HepG2 (cell line): ENCODE measurements around the gene FAM234A. TPM values are rescaled to one million over a fixed set of nuclear protein-coding genes. Genes with fewer than 3 reads are reported as not detected.
"Not testable (repeated sequence)": the region's sequence is repeated elsewhere in the genome, so short reads cannot be mapped to it uniquely, and the experiment has no call there.

ENCODE experiments used
- ATAC-seq: fragments of 200-7000 bp; cut with Tn5 transposase; 3 replicates; pipeline ENCODE4 v1.9.1; 2020; ENCODE audit warnings: mild to moderate bottlenecking, moderate library complexity
- BruUV-seq: library from RNA; stranded (reverse); fragments of 400-500 nt; replicated peaks from 2 replicates; lab custom pipeline; 2021; lab: Mats Ljungman, UMichigan
- CTCF ChIA-PET: fragments of 300-600 bp; formaldehyde crosslinking; extraction: SDS; loops from one replicate; lab custom pipeline; 2021; ENCODE audit warnings: low total read pairs, inconsistent platforms, low intra/inter-chr PET ratio; lab: Yijun Ruan, JAX
- POLR2A ChIA-PET: fragments of 350-600 bp; sonication (Branson Sonifier 250); formaldehyde crosslinking; loops from one replicate; lab custom pipeline; 2020; ENCODE audit warnings: antibody characterized with exemption, inconsistent platforms; lab: Yijun Ruan, JAX
- DNase-seq: peaks from one replicate; pipeline ENCODE4 v3.0.0-alpha.2; 2015; ENCODE audit warnings: low spot score
- FAIRE-seq: peaks from 3 replicates; lab custom pipeline; 2011; peaks lifted over from hg19 to GRCh38; lab: Jason Lieb, UNC
- H2AFZ ChIP-seq: one replicate; pipeline ENCODE4 v1.6.1; 2011; ENCODE audit warnings: low read length, inconsistent platforms
- H3K27ac ChIP-seq: fragments of 300-600 bp; 3 replicates; pipeline ENCODE4 v1.8.0; 2011; ENCODE audit warnings: mixed run types, mild to moderate bottlenecking, mixed read lengths, low read length, inconsistent platforms; ENCODE audit not compliant: insufficient read depth; ENCODE audit errors: extremely low read length
- H3K27me3 ChIP-seq, 2 experiments: fragments of 200-600 bp in 1 of 2; 2 replicates in 1 of 2; 3 replicates in 1 of 2; pipeline versions ENCODE4 v1.6.0 to v1.8.0; 2011; ENCODE audit warnings: low read length in 2 of 2, mild to moderate bottlenecking in 2 of 2, moderate library complexity in 2 of 2, inconsistent platforms in 1 of 2; ENCODE audit not compliant: insufficient read depth in 2 of 2, control insufficient read depth in 1 of 2
- H3K36me3 ChIP-seq, 2 experiments: fragments of 200-600 bp in 1 of 2; replicated peaks in 1 of 2; 2 replicates in 1 of 2; 3 replicates in 1 of 2; pipeline versions ENCODE4 v1.5.1 to v1.8.0; 2011; ENCODE audit warnings: low read length in 2 of 2, inconsistent platforms in 1 of 2; ENCODE audit not compliant: insufficient read depth in 2 of 2, control insufficient read depth in 1 of 2
- H3K4me1 ChIP-seq: 2 replicates; pipeline ENCODE4 v1.5.1; 2012; ENCODE audit warnings: low read length, inconsistent platforms; ENCODE audit not compliant: insufficient read depth
- H3K4me2 ChIP-seq: 2 replicates; pipeline ENCODE4 v1.6.0; 2011; ENCODE audit warnings: low read depth, low read length, inconsistent platforms
- H3K4me3 ChIP-seq, 3 experiments: fragments of 200-600 bp in 1 of 3; sonication (generic), shearing (Covaris generic) in 1 of 3; replicated peaks in 1 of 3; 2 replicates each; pipeline ENCODE4 v1.5.1; 2011 to 2016; ENCODE audit warnings: low read length in 3 of 3, inconsistent platforms in 2 of 3, low read depth in 2 of 3, mild to moderate bottlenecking in 2 of 3, control low read depth in 1 of 3, mixed read lengths in 1 of 3; ENCODE audit not compliant: insufficient read depth in 1 of 3
- H3K79me2 ChIP-seq: one replicate; pipeline ENCODE4 v1.6.1; 2011; ENCODE audit warnings: low read length, inconsistent platforms; ENCODE audit not compliant: insufficient read depth
- H3K9ac ChIP-seq: 2 replicates; pipeline ENCODE4 v1.6.0; 2011; ENCODE audit warnings: mild to moderate bottlenecking, low read depth, low read length, inconsistent platforms; ENCODE audit not compliant: insufficient read depth
- H3K9me3 ChIP-seq: 2 replicates; pipeline ENCODE4 v1.5.1; 2012; ENCODE audit warnings: mild to moderate bottlenecking, low read length
- H4K20me1 ChIP-seq: 2 replicates; pipeline ENCODE4 v1.6.0; 2011; ENCODE audit warnings: inconsistent platforms, mild to moderate bottlenecking, low read length, moderate library complexity; ENCODE audit not compliant: insufficient read depth
- ERF ChIP-seq: IDR thresholded peaks from 2 replicates; pipeline ENCODE4 v1.6.1; 2018; ENCODE audit warnings: missing biosample characterization, missing genetic modification reagents
- HNRNPH1 ChIP-seq: fragments of 200-400 bp; formaldehyde crosslinking; optimal IDR thresholded peaks from 2 replicates; pipeline ENCODE3; 2017; ENCODE audit warnings: mild to moderate bottlenecking, low read depth, low read length
- IRF2 ChIP-seq: IDR thresholded peaks from 2 replicates; pipeline ENCODE4 v1.6.1; 2018; ENCODE audit warnings: missing genetic modification reagents, missing compliant biosample characterization
- TCF7L2 ChIP-seq: IDR thresholded peaks from 2 replicates; pipeline ENCODE4 v1.6.1; 2011; ENCODE audit warnings: mild to moderate bottlenecking, low read depth, low read length, moderate library complexity
- THYN1 ChIP-seq: sonication (generic); formaldehyde crosslinking; IDR thresholded peaks from 2 replicates; pipeline ENCODE4 v1.8.1; 2023; ENCODE audit warnings: low read depth, mild to moderate bottlenecking, moderate library complexity, missing genetic modification reagents, borderline replicate concordance
- ZKSCAN1 ChIP-seq: fragments of 150-350 bp; IDR thresholded peaks from 2 replicates; pipeline ENCODE4 v1.6.1; 2014; ENCODE audit warnings: low read length
- ZNF138 ChIP-seq: sonication (generic); formaldehyde crosslinking; IDR thresholded peaks from 2 replicates; pipeline ENCODE4 v1.5.0; 2020; ENCODE audit warnings: mild to moderate bottlenecking, low read depth, missing genetic modification reagents
- ZNF446 ChIP-seq: sonication (generic); formaldehyde crosslinking; IDR thresholded peaks from 2 replicates; pipeline ENCODE4 v1.5.0; 2020; ENCODE audit warnings: mild to moderate bottlenecking, missing genetic modification reagents
- ZNF605 ChIP-seq: sonication (generic); formaldehyde crosslinking; IDR thresholded peaks from 2 replicates; pipeline ENCODE4 v1.8.0; 2022; ENCODE audit warnings: mild to moderate bottlenecking, missing genetic modification reagents
- ZNF615 ChIP-seq: sonication (generic); formaldehyde crosslinking; IDR thresholded peaks from 2 replicates; pipeline ENCODE4 v1.5.0; 2020; ENCODE audit warnings: mild to moderate bottlenecking, missing genetic modification reagents, borderline replicate concordance
- ZNF703 ChIP-seq: sonication (generic); formaldehyde crosslinking; IDR thresholded peaks from 2 replicates; pipeline ENCODE4 v1.5.1; 2020; ENCODE audit warnings: missing genetic modification reagents, mild to moderate bottlenecking, moderate library complexity, borderline replicate concordance
- ZNF75D ChIP-seq: sonication (generic); formaldehyde crosslinking; IDR thresholded peaks from 2 replicates; pipeline ENCODE4 v1.8.1; 2023; ENCODE audit warnings: missing genetic modification reagents, mild to moderate bottlenecking, borderline replicate concordance
- ZNF772 ChIP-seq: sonication (generic); formaldehyde crosslinking; IDR thresholded peaks from 2 replicates; pipeline ENCODE4 v1.5.0; 2020; ENCODE audit warnings: mild to moderate bottlenecking, missing genetic modification reagents
- WGBS: methylation state at CpG from one replicate; pipeline ENCODE4 v1.1.6; 2017; ENCODE audit warnings: low lambda C conversion rate; 5-methylcytosine and 5-hydroxymethylcytosine counted together
- in situ Hi-C: cut with HindIII; loops from 2 replicates; pipeline ENCODE4 v1.10.0; 2017; ENCODE audit warnings: low pct_unique_long_range_greater_than_20kb; ENCODE audit not compliant: extremely low pct_ligation_motif_present
- intact Hi-C: fragments of 100-400 bp; cut with micrococcal nuclease; formaldehyde crosslinking; loops from one replicate; pipeline ENCODE4 v1.10.0; 2022; ENCODE audit not compliant: unreplicated experiment
- polyA plus RNA-seq, 8 experiments: library from polyadenylated mRNA; depleted of rRNA in 3 of 8; stranded (reverse) in 7 of 8; unstranded in 1 of 8; fragments of >200 nt; fragmentation: Illumina TruSeq in 4 of 8; extraction: Trizol in 4 of 8; gene quantifications; 2 replicates each; pipeline versions ENCODE4 v1.2.1 to v1.2.3, GENCODE V29; 2011 to 2016; ENCODE audit warnings: low read depth in 4 of 8, missing spikeins in 1 of 8, mixed read lengths in 1 of 8; ENCODE audit not compliant: insufficient read depth in 1 of 8
- total RNA-seq, 5 experiments: library from RNA; depleted of rRNA; stranded (reverse); fragments of >200 nt; fragmentation: Illumina TruSeq; extraction: Trizol; gene quantifications; 2 replicates each; pipeline ENCODE4 v1.2.3, GENCODE V29; 2016; ENCODE audit warnings: low read depth in 1 of 5
- TF ChIP-seq, protein P1 (sequence below): sonication (generic); formaldehyde crosslinking; IDR thresholded peaks from 2 replicates; pipeline ENCODE4 v1.4.0; 2020; ENCODE audit warnings: low read depth, mild to moderate bottlenecking, missing genetic modification reagents
- TF ChIP-seq, protein P2 (sequence below): sonication (generic); formaldehyde crosslinking; conservative IDR thresholded peaks from 2 replicates; pipeline ENCODE4 v1.8.1; 2023; ENCODE audit warnings: missing genetic modification reagents

Gene FAM234A
- total and polyA plus RNA-seq, 2 of the 13 experiments (the other 11 are each of a cell fraction or from before 2014, with no cell fraction given), result 29.2 to 34.4 TPM

DNA sequence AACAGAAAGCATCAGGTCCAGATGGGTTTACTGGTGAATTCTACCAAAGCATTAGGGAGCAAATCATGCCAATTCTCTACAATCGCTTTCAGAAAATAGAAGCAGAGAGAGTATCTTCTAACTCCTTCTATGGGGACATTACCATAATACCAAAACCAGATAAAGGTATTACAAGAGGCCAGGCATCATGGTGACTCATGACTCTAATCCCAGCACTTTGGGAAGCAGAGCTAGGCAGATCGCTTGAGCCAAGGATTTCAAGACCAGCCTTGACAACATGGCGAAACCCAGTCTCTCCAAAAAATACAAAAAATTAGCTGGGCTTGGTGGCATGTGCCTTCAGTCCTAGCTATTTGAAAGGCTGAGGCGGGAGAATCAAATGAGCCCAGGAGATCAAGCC lies 31.4 kb upstream of the FAM234A start:
- no peaks in the 10 kb centered on the region for H3K79me2 ChIP-seq
- CTCF ChIA-PET, result no interaction called here

DNA sequence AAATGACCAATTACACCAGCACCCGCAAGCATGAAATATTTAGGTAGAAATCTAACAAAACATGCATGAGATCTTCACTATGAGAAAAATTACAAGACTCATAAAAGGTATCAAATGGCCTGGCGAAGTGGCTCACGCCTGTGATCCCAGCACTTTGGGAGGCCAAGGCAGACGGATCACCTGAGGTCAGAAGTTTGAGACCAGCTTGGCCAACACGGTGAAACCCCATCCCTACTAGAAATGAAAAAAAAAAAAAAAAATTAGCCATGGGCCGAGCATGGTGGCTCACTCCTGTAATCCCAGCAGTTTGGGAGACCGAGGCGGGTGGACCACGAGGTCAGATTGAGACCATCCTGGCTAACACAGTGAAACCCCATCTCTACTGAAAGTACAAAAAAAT lies 30.6 kb upstream of the FAM234A start:
- BruUV-seq, intact Hi-C loops, H4K20me1 ChIP-seq, ATAC-seq, H3K4me3 ChIP-seq, CTCF ChIA-PET, H3K4me1 ChIP-seq, FAIRE-seq, in situ Hi-C loops, H3K27ac ChIP-seq, H3K27me3 ChIP-seq, H3K79me2 ChIP-seq, H3K9ac ChIP-seq, H2AFZ ChIP-seq, H3K9me3 ChIP-seq, DNase-seq, H3K4me2 ChIP-seq: not testable (repeated sequence)
- POLR2A ChIA-PET, result interaction anchor here (0.6 kb wide), 1 partner anchor 149 kb away, joined by 3 read pairs; the partner anchor contains the start of gene AXIN1
- peaks cover 21 to 71% of the 10 kb centered on the region in 2 experiments for H3K36me3 ChIP-seq
- 94% methylated on average over 9 of the region's 9 CpGs for WGBS

More for the DNA sequence above, 31.4 kb upstream of the FAM234A start:
- Histone ChIP-seq H3K9ac (no peak overlapping the region), H3K4me2 (no peak overlapping the region), H3K27me3 (no peaks in the 10 kb centered on the region), H3K4me1 (no peaks in the 10 kb centered on the region), H2AFZ (no peak overlapping the region), H3K27ac (no peak overlapping the region), H3K4me3 (no peak overlapping the region), H3K36me3 (peaks cover 25 to 71% of the 10 kb centered on the region in 2 experiments), H3K9me3 (no peaks in the 10 kb centered on the region), H4K20me1 (no peaks in the 10 kb centered on the region)
- in situ Hi-C loops (no loop called here), intact Hi-C loops (no loop called here)
- ATAC-seq, result no peak
- BruUV-seq, result no TSS peak
- POLR2A ChIA-PET, result interaction anchor here (0.6 kb wide), 1 partner anchor 149 kb away, joined by 3 read pairs; the partner anchor contains the start of gene AXIN1
- WGBS, result 98% methylated on average over 4 of the region's 4 CpGs
- no peak for DNase-seq
- no peak for TF ChIP-seq TCF7L2
- no peak for TF ChIP-seq THYN1 (CRISPR knock-in tag)
- TF ChIP-seq, protein P1, sequence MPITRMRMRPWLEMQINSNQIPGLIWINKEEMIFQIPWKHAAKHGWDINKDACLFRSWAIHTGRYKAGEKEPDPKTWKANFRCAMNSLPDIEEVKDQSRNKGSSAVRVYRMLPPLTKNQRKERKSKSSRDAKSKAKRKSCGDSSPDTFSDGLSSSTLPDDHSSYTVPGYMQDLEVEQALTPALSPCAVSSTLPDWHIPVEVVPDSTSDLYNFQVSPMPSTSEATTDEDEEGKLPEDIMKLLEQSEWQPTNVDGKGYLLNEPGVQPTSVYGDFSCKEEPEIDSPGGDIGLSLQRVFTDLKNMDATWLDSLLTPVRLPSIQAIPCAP (CRISPR knock-in tag), result no peak
- TF ChIP-seq, protein P2, sequence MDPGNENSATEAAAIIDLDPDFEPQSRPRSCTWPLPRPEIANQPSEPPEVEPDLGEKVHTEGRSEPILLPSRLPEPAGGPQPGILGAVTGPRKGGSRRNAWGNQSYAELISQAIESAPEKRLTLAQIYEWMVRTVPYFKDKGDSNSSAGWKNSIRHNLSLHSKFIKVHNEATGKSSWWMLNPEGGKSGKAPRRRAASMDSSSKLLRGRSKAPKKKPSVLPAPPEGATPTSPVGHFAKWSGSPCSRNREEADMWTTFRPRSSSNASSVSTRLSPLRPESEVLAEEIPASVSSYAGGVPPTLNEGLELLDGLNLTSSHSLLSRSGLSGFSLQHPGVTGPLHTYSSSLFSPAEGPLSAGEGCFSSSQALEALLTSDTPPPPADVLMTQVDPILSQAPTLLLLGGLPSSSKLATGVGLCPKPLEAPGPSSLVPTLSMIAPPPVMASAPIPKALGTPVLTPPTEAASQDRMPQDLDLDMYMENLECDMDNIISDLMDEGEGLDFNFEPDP (CRISPR knock-in tag), result no peak
- TF ChIP-seq IRF2 (CRISPR knock-in tag), result no peak
- TF ChIP-seq ZNF605 (CRISPR knock-in tag), result no peak
- TF ChIP-seq ZNF772 (CRISPR knock-in tag), result no peak
- no peak for TF ChIP-seq ZNF138 (CRISPR knock-in tag)
- no peak for TF ChIP-seq ZKSCAN1
- no peak for TF ChIP-seq ZNF75D (CRISPR knock-in tag)
- no peak for TF ChIP-seq ZNF615
- no peak for TF ChIP-seq HNRNPH1
- no peak for TF ChIP-seq ZNF446 (CRISPR knock-in tag)
- no peak for TF ChIP-seq ZNF703 (CRISPR knock-in tag)
- TF ChIP-seq ERF (CRISPR knock-in tag), result no peak
- no peak for FAIRE-seq
